GM21390 (cell line): Measurements from ENCODE around the gene FANCE.
"Not testable (repeated sequence)": the region's sequence is repeated elsewhere in the genome, so short reads cannot be mapped to it uniquely, and the experiment has no call there.

Source experiments
- ATAC-seq: cut with Tn5 transposase; IDR thresholded peaks from one replicate; pipeline ENCODE4 v1.9.1; 2021; ENCODE audit not compliant: unreplicated experiment

Gene FANCE

GRCh38 chr6:35432291-35432690 is 19.8 kb upstream of the FANCE start:
- ATAC-seq: no peak

GRCh38 chr6:35432702-35433101 is 19.4 kb upstream of the FANCE start:
- ATAC-seq: not testable (repeated sequence)

GRCh38 chr6:35435074-35435837 is 16.9 kb upstream of the FANCE start:
- ATAC-seq: no peak

- ATAC-seq: no peak
Measured at GRCh38 chr6:35436071-35436857, 15.9 kb upstream of the FANCE start.

GRCh38 chr6:35438378-35439065 is 13.6 kb upstream of the FANCE start:
- not testable (repeated sequence) for ATAC-seq

GRCh38 chr6:35439308-35439707 is 12.8 kb upstream of the FANCE start:
- no peak for ATAC-seq

- no peak for ATAC-seq
Measured at GRCh38 chr6:35441205-35441604, 10.9 kb upstream of the FANCE start.

- no peak for ATAC-seq
Measured at GRCh38 chr6:35441642-35442041, 10.5 kb upstream of the FANCE start.

- no peak for ATAC-seq
Measured at GRCh38 chr6:35442693-35443092, 9.4 kb upstream of the FANCE start.

GRCh38 chr6:35443341-35444030 is 8.7 kb upstream of the FANCE start:
- no peak for ATAC-seq

GRCh38 chr6:35445691-35446090 is 6.4 kb upstream of the FANCE start:
- no peak for ATAC-seq

GRCh38 chr6:35448191-35448590 is 3.9 kb upstream of the FANCE start:
- ATAC-seq: no peak

- no peak for ATAC-seq
Measured at GRCh38 chr6:35449287-35449881, 2.8 kb upstream of the FANCE start.

GRCh38 chr6:35451354-35452182 is 570 bp upstream of the FANCE start:
- no peak for ATAC-seq

GRCh38 chr6:35453236-35453635 is 1.1 kb downstream of the FANCE start:
- no peak for ATAC-seq

GRCh38 chr6:35454391-35455110 is 2.4 kb downstream of the FANCE start:
- ATAC-seq: no peak

- ATAC-seq: no peak
Measured at GRCh38 chr6:35457907-35458306, 5.8 kb downstream of the FANCE start.

- ATAC-seq: no peak
Measured at GRCh38 chr6:35461270-35461669, 9.1 kb downstream of the FANCE start.

GRCh38 chr6:35463292-35463691 is 11.2 kb downstream of the FANCE start:
- ATAC-seq: no peak
